Muscle of leg (tissue), 11 donors: ENCODE data around the gene SUSD5. TPM values are rescaled to one million over a fixed set of nuclear protein-coding genes. Genes with fewer than 3 reads are reported as not detected.

Experiments used
- DNase-seq: peaks from one replicate; pipeline ENCODE4 v3.0.0; 2013
- H3K27ac ChIP-seq: one replicate; pipeline ENCODE4 v1.5.1; 2013; ENCODE audit warnings: mild to moderate bottlenecking, low read length, control low read depth
- H3K27me3 ChIP-seq: one replicate; pipeline ENCODE4 v1.6.1; 2013; ENCODE audit warnings: low read length; ENCODE audit not compliant: control insufficient read depth, insufficient read depth
- H3K36me3 ChIP-seq: one replicate; pipeline ENCODE4 v1.6.1; 2013; ENCODE audit warnings: low read length; ENCODE audit not compliant: control insufficient read depth, insufficient read depth
- H3K4me1 ChIP-seq: one replicate; pipeline ENCODE4 v1.6.1; 2013; ENCODE audit warnings: low read length; ENCODE audit not compliant: control insufficient read depth, insufficient read depth
- H3K4me3 ChIP-seq: one replicate; pipeline ENCODE4 v1.5.1; 2013; ENCODE audit warnings: low read length, control low read depth
- H3K9me3 ChIP-seq: replicated peaks from 2 replicates; pipeline ENCODE4 v1.6.1; 2013; ENCODE audit warnings: low read depth, low read length; ENCODE audit not compliant: control insufficient read depth
- WGBS: methylation state at CpG from one replicate; pipeline ENCODE4 v1.1.5; 2013; ENCODE audit warnings: missing lambda C conversion rate; ENCODE audit not compliant: insufficient coverage; 5-methylcytosine and 5-hydroxymethylcytosine counted together
- polyA plus RNA-seq, 8 donors: library from polyadenylated mRNA; unstranded; fragments of 120-200 nt; gene quantifications; one replicate each; pipeline versions ENCODE4 v1.2.1 to v1.2.3, GENCODE V29; 2013; ENCODE audit warnings: inconsistent platforms in 1 of 8, low replicate concordance in 1 of 8; ENCODE audit not compliant: insufficient read length in 8 of 8, insufficient read depth in 1 of 8
- total RNA-seq: library from RNA; stranded (reverse); fragments of 120-200 nt; gene quantifications from one replicate; pipeline ENCODE4 v1.2.4, GENCODE V29; 2013

The SUSD5 gene
- total and polyA plus RNA-seq, 9 donors = 0.94 to 2.5 (median 1.8) TPM

DNA sequence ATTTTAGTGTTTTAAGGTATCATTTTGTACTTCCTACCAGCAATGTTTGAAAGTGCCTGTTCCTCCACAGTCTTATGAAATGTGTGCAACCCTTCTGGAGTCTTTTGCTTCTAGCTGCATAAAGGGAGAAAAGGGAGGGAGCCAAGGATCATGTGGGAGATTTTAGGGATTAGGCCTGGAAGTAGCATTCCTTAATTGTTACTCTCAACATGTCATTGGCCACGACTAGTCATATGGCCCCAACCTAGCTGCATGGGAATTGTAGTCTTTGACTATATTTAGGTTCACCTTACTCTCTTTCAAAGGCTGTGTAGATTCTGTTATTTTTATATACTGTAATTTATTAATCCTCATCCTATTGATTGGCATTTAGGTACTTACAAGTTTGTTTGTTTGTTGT is 89.9 kb downstream of the SUSD5 start:
- Histone ChIP-seq H3K27ac (no peak overlapping the region), H3K4me1 (no peaks in the 10 kb centered on the region), H3K9me3 (no peaks in the 10 kb centered on the region), H3K27me3 (no peaks in the 10 kb centered on the region), H3K4me3 (no peak overlapping the region), H3K36me3 (peaks cover 42% of the 10 kb centered on the region)
- no CpG with 5 or more reads among the region's 1 CpG for WGBS
- DNase-seq = no peak

DNA sequence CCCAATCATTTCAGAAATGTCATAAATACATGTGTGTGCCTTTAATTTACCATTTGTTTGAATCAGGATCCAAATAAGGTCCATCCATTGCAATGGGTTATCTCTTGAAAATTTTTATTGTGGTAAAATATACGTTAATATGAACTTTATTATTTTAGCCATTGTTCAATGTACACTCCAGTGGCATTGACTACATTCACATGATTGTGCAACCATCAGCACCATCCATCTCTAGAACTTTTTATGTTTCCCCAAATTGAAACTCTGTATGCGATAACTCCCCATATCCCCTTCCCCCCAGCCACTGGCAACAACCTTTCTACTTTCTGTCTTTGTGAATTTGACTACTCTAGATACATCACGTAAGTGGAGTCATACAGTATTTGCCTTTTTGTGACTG is 92.8 kb downstream of the SUSD5 start:
- H3K27ac ChIP-seq = no peak overlapping the region
- H3K4me1 ChIP-seq = no peaks in the 10 kb centered on the region
- no peaks in the 10 kb centered on the region for H3K27me3 ChIP-seq
- H3K9me3 ChIP-seq = no peaks in the 10 kb centered on the region
- H3K36me3 ChIP-seq = peaks cover 42% of the 10 kb centered on the region
- 100% methylated on average over 1 of the region's 3 CpGs for WGBS
- DNase-seq = no peak
- H3K4me3 ChIP-seq = no peak overlapping the region

DNA sequence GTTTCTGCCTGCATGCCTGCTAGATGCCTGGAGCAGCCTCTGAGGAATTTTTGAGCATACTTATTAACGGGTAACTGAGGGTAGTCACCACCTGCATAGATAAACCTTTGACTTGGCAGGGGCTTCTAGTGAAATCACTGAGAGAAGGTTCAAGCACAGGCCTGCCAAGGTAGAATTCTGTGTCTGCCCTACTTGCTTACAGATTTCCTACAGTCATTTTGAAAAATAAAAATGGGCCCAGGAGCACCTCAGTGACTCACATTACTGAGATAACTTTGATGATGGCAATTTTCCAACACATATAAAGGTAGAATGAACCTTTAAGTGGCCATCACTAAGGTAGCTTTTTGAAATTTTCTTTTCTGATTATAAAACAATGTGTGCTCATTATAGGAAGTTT is 94.0 kb downstream of the SUSD5 start:
- H3K36me3 ChIP-seq = peaks cover 38% of the 10 kb centered on the region
- WGBS = 83% methylated on average over 1 of the region's 1 CpG

DNA sequence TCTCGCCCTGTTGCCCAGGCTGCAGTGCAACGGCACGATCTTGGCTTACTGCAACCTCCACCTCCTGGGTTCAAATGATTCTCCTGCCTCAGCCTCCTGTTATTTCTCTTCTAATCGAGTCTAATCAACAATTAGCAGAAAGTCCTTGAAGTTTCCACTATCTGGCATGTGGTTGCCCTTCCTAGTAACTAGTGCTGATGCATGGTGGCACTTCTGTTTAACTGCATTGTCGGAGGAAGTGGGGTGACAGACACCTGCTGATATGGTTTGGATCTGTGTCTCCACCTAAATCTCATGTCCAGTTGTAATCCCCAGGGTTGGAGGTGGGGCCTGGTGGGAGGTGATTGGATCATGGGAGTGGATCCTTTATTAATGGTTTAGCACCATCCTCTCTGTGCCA is 95.6 kb downstream of the SUSD5 start:
- Histone ChIP-seq H3K27me3 (no peaks in the 10 kb centered on the region), H3K9me3 (no peaks in the 10 kb centered on the region), H3K4me1 (no peaks in the 10 kb centered on the region), H3K27ac (no peak overlapping the region), H3K36me3 (peaks cover 48% of the 10 kb centered on the region), H3K4me3 (no peak overlapping the region)
- DNase-seq = no peak
- whole genome bisulfite sequencing = 100% methylated on average over 4 of the region's 5 CpGs

More for the DNA sequence above, 94.0 kb downstream of the SUSD5 start:
- Histone ChIP-seq H3K4me1 (no peaks in the 10 kb centered on the region), H3K4me3 (no peak overlapping the region), H3K27me3 (no peaks in the 10 kb centered on the region), H3K27ac (no peak overlapping the region), H3K9me3 (no peaks in the 10 kb centered on the region)
- no peak for DNase-seq

DNA sequence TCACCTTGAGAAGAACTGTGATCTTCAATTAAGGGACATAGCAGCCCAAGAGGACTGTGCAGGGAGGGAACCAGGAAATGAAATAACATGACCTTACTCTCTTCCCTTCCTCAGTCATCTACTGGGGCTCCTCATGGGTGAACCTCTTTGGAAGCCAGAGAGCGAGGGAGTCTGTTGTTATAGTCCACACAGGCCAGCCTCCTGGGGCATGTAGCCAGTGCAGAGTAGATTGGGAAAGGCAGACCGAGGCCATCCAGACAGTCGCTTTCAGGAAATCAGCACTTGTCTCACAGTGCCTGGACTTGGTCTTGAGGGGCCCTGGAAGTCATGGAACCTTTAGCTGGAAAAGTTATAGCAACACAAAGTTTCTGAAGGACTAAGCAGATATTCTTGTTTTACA is 98.7 kb downstream of the SUSD5 start:
- H3K9me3 ChIP-seq = no peaks in the 10 kb centered on the region
- 63% methylated on average over 1 of the region's 3 CpGs for WGBS
- no peak overlapping the region for H3K27ac ChIP-seq
- H3K27me3 ChIP-seq = no peaks in the 10 kb centered on the region
- peaks cover 49% of the 10 kb centered on the region for H3K36me3 ChIP-seq
- H3K4me3 ChIP-seq = no peak overlapping the region
- no peak for DNase-seq
- H3K4me1 ChIP-seq = peaks cover 5% of the 10 kb centered on the region

DNA sequence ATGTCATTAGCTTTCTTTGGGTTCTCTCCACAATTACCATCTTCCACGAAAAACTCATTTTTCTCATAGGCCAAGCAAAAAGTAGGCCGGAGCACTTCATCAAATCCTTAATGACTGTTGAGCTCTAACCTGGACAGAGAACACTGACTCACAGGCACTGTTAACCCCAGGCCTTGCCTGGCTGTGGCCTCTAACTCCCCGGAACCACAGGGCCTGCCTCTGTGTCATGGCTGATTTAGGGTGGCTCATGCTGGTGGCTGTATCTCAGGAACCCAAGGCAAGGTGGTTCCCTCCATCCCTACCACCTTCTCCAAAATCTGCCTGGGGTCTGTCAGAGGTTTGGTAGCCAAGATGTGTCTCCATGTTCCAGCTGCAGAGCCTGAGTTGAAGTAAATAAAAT is 101.1 kb downstream of the SUSD5 start:
- DNase-seq = no peak
- H3K9me3 ChIP-seq = no peaks in the 10 kb centered on the region
- peaks cover 34% of the 10 kb centered on the region for H3K36me3 ChIP-seq
- 93% methylated on average over 2 of the region's 3 CpGs for WGBS
- H3K4me3 ChIP-seq = no peak overlapping the region
- no peaks in the 10 kb centered on the region for H3K27me3 ChIP-seq
- H3K4me1 ChIP-seq = peaks cover 13% of the 10 kb centered on the region
- H3K27ac ChIP-seq = no peak overlapping the region

DNA sequence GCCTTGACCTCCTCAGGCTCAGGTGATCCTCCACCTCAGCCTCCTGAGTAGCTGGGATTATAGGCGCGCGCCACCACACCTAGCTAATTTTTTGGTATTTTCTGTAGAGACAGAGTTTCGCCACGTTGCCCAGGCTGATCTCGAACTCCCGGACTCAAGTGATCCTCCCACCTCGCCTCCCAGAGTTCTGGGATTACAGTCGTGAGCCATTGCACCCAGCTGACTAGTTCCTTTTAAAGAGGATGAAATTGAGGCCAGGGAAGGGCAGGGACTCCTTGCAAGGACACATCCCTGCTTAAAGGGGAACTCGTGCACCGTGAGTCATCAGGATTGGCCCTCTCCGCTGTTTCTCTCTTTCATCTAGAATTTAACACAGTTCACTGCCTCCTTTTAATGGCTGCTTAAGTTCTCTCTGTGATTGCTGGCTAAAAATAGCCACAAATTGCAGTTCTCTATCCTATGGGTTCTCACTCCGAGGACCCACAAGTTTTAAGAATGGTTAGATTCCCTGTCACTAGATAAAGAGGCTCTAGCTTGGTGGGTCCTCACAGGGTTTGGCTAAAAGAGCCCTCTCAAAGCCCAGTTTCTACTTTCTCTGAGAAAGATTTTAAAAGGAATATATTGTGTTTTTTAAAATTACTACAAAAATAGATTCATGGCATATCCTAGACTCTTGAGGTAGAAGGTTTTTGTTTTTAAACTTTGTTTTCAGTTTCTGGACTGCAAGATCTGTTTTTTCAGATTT is 103.4 kb downstream of the SUSD5 start:
- no peaks in the 10 kb centered on the region for H3K9me3 ChIP-seq
- peak overlapping the region; percentile 35 for H3K4me3 ChIP-seq
- H3K4me1 ChIP-seq = peaks cover 13% of the 10 kb centered on the region
- peak overlapping the region; percentile 89 for H3K27ac ChIP-seq
- DNase-seq = peak; percentile 88
- H3K27me3 ChIP-seq = no peaks in the 10 kb centered on the region
- peaks cover 21% of the 10 kb centered on the region for H3K36me3 ChIP-seq
- 76% methylated on average over 4 of the region's 13 CpGs for WGBS

DNA sequence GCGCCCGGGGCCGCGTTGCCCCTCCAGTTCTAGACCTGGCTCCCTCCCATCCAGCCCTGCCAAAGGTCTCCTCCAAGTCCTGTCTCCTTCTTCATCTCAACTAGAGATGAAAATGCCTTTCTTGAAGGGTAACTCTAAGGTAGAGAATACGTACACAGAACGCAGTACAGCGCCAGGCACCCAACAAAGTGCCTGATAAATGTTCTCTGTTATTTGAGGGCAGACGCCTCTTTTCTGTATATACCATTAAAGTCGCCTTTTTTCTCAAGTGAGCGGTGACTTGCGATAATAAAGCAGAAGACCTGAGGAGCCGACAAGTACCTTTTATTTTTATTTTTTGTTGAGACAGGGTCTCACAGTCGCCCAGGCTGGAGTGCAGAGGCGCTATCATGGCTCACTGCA is 104.0 kb downstream of the SUSD5 start:
- Histone ChIP-seq H3K4me1 (peaks cover 13% of the 10 kb centered on the region), H3K9me3 (no peaks in the 10 kb centered on the region), H3K27me3 (no peaks in the 10 kb centered on the region), H3K4me3 (peak overlapping the region; percentile 69), H3K27ac (peak overlapping the region; percentile 89), H3K36me3 (peaks cover 20% of the 10 kb centered on the region)
- DNase-seq = no peak
- WGBS = 0% methylated on average over 2 of the region's 14 CpGs

DNA sequence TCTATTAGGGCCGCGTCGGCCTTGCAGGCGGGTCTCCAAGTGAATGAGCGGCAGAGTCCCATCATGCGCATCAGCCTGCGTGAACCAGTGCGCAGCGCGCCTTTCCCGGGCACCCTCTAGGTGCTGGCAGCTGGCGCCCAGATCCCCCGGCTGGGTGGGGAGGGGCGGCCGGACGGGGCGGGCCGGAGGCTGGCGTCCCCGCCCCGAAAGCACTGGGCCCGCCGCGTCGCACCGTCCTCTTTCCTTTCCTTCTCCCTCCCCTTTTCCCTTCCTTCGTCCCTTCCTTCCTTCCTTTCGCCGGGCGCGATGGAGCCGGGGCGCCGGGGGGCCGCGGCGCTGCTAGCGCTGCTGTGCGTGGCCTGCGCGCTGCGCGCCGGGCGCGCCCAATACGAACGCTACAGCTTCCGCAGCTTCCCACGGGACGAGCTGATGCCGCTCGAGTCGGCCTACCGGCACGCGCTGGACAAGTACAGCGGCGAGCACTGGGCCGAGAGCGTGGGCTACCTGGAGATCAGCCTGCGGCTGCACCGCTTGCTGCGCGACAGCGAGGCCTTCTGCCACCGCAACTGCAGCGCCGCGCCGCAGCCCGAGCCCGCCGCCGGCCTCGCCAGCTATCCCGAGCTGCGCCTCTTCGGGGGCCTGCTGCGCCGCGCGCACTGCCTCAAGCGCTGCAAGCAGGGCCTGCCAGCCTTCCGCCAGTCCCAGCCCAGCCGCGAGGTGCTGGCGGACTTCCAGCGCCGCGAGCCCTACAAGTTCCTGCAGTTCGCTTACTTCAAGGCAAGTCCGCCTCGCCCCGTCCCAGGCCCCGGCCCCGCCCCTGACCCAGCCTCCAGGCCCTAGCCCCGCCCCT is 104.6 kb downstream of the SUSD5 start, which contains the start of gene CRTAP:
CRTAP (plus strand) TSS at position 243 of the 850 bp plus-strand sequence; CDS start at position 307, 64 bp downstream.
- no peaks in the 10 kb centered on the region for H3K9me3 ChIP-seq
- peak; percentile 96 for DNase-seq
- peak within 1 kb of the TSS; percentile 89 for H3K27ac ChIP-seq
- H3K27me3 ChIP-seq = no peaks in the 10 kb centered on the region
- WGBS = under 1% methylated on average over 98 of the region's 98 CpGs
- peak within 1 kb of the TSS; percentile 69 for H3K4me3 ChIP-seq
- H3K4me1 ChIP-seq = peaks cover 13% of the 10 kb centered on the region
- H3K36me3 ChIP-seq = peaks cover 18% of the 10 kb centered on the region

DNA sequence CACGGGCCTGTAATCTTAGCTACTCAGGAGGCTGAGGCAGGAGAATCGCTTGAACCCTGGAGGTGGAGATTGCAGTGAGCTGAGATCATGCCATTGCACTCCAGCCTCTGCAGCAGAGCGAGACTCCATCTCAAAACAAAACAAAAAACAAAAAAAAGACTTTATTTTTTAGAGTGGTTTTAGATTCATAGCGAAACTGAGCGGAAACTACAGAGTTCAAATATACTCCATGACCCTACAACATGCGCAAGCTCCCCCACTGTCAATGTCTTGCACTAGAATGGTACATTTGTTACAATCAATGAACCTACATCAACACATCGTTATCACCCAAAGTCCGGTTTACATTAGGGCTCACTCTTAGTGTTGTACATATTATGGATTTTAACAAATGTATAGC is 107.0 kb downstream of the SUSD5 start:
- H3K4me3 ChIP-seq = no peak overlapping the region
- DNase-seq = no peak
- H3K36me3 ChIP-seq = no peaks in the 10 kb centered on the region
- peaks cover 13% of the 10 kb centered on the region for H3K4me1 ChIP-seq
- WGBS = 100% methylated on average over 3 of the region's 8 CpGs
- no peak overlapping the region for H3K27ac ChIP-seq
- no peaks in the 10 kb centered on the region for H3K27me3 ChIP-seq
- no peaks in the 10 kb centered on the region for H3K9me3 ChIP-seq
